ENCODE data around the gene SP4. TPM values are rescaled to one million over a fixed set of nuclear protein-coding genes. Genes with fewer than 3 reads are reported as not detected.

Gene SP4
- total RNA-seq, 2 experiments from 2014 or later, result 15.8 to 17.0 TPM

GRCh38 chr7:21500117-21500832 lies 72.4 kb downstream of the SP4 start:
- Histone ChIP-seq H3K36me3 (ENCODE audit: insufficient read depth, low read length) (no peaks in the 10 kb centered on the region; the same call in 1 of the 2 replicates), H2AFZ (ENCODE audit: low read length) (no peak overlapping the region), H3K4me2 (ENCODE audit: low read length) (no peak overlapping the region), H3K9me3 (ENCODE audit: low read length) (no peaks in the 10 kb centered on the region), H3K79me2 (ENCODE audit: insufficient read depth, low read depth, low read length) (no peaks in the 10 kb centered on the region), H3K4me3 (ENCODE audit: low read depth, low read length, poor library complexity, severe bottlenecking) (no peak overlapping the region), H4K20me1 (ENCODE audit: insufficient read depth, low read length) (no peaks in the 10 kb centered on the region), H3K27ac (ENCODE audit: low read depth, low read length, poor library complexity, severe bottlenecking) (no peak overlapping the region), H3K9me2 (ENCODE audit: insufficient read depth, low read length) (no peaks in the 10 kb centered on the region), H3K4me1 (ENCODE audit: insufficient read depth, low read length, poor library complexity, severe bottlenecking) (no peaks in the 10 kb centered on the region)
- no TSS peak for BruUV-seq (replicated peaks)
- intact Hi-C loops (cut with micrococcal nuclease; ENCODE audit: unreplicated experiment), result loop anchor here (5.0 kb wide), 1 partner anchor 238 kb away; no protein-coding TSS in a partner anchor
- no peak for DNase-seq (ENCODE audit: low spot score)
- TF ChIP-seq CTCF (conservative IDR thresholded peaks at IDR 0.05; ENCODE audit: low read length) (no peak), EZH2phosphoT487 (IDR thresholded peaks at IDR 0.05; ENCODE audit: borderline replicate concordance, low read depth, low read length) (no peak)
- POLR2A ChIA-PET, result no interaction called here
- CTCF ChIA-PET (ENCODE audit: unreplicated experiment), result no interaction called here

GRCh38 chr7:21504021-21504420 lies 76.1 kb downstream of the SP4 start:
- no peak overlapping the region for H3K4me2 ChIP-seq (ENCODE audit: low read length)
- H3K27ac ChIP-seq (ENCODE audit: low read depth, low read length, poor library complexity, severe bottlenecking), result no peak overlapping the region
- no peaks in the 10 kb centered on the region for H3K4me1 ChIP-seq (ENCODE audit: insufficient read depth, low read length, poor library complexity, severe bottlenecking)
- H4K20me1 ChIP-seq (ENCODE audit: insufficient read depth, low read length), result no peaks in the 10 kb centered on the region
- no peaks in the 10 kb centered on the region; the same call in 1 of the 2 replicates for H3K9me3 ChIP-seq (ENCODE audit: low read length)
- no peak for DNase-seq (ENCODE audit: low spot score)
- ChIA-PET POLR2A (no interaction called here), CTCF (ENCODE audit: unreplicated experiment) (no interaction called here)
- TF ChIP-seq EZH2phosphoT487 (IDR thresholded peaks at IDR 0.05; ENCODE audit: borderline replicate concordance, low read depth, low read length), result no peak
- no peak for TF ChIP-seq CTCF (conservative IDR thresholded peaks at IDR 0.05; ENCODE audit: low read length)
- H2AFZ ChIP-seq (ENCODE audit: low read length), result no peak overlapping the region
- peaks cover 8% of the 10 kb centered on the region for H3K36me3 ChIP-seq (ENCODE audit: insufficient read depth, low read length)
- no TSS peak for BruUV-seq (replicated peaks)
- H3K4me3 ChIP-seq (ENCODE audit: low read depth, low read length, poor library complexity, severe bottlenecking), result no peak overlapping the region
- H3K79me2 ChIP-seq (ENCODE audit: insufficient read depth, low read depth, low read length), result no peaks in the 10 kb centered on the region
- intact Hi-C loops (cut with micrococcal nuclease; ENCODE audit: unreplicated experiment), result loop anchor here (5.0 kb wide), 1 partner anchor 242 kb away; no protein-coding TSS in a partner anchor
- H3K9me2 ChIP-seq (ENCODE audit: insufficient read depth, low read length), result no peaks in the 10 kb centered on the region
